NCI-H146 treated with DMSO at 0.1 percent for 48 hours (cell line): ENCODE data around the gene FAM8A1.
"Not testable (repeated sequence)": the region's sequence is repeated elsewhere in the genome, so short reads cannot be mapped to it uniquely, and the experiment has no call there.

ENCODE experiments used
- DNase-seq: peaks from one replicate; lab custom pipeline; 2025; ENCODE audit not compliant: unreplicated experiment; lab: John Stamatoyannopoulos, UW

FAM8A1 gene, protein sequence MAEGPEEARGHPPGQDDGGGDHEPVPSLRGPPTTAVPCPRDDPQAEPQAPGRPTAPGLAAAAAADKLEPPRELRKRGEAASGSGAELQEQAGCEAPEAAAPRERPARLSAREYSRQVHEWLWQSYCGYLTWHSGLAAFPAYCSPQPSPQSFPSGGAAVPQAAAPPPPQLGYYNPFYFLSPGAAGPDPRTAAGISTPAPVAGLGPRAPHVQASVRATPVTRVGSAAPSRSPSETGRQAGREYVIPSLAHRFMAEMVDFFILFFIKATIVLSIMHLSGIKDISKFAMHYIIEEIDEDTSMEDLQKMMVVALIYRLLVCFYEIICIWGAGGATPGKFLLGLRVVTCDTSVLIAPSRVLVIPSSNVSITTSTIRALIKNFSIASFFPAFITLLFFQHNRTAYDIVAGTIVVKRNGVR

GRCh38 chr6:17599877-17600526, at the start of gene FAM8A1:
FAM8A1 (plus strand) TSS chr6:17600302; CDS start chr6:17600410, 108 bp downstream.
- DNase-seq, result peak; percentile 82

- DNase-seq, result no peak
Observed at GRCh38 chr6:17551383-17551958, 48.6 kb upstream of the FAM8A1 start.

GRCh38 chr6:17552861-17553260, 47.2 kb upstream of the FAM8A1 start:
- DNase-seq, result no peak

DNA sequence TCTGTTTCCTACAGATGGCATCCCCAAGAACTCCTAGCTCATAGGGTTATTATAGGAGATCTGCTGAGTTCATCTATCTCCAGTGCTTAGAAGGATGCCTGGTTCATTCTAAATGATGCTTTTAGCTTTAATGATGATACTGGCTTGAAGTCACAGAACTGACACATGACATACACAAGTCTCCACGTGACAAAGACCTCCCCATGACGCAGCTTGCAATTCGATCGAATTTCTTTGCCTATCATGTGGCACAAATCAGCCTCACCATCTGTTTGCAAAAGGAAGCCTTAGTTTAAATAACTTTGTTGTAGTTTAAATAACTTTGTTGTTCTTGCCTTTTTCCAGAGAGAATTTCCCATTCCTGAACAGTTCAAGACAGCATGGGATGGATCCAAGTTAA, 44.1 kb upstream of the FAM8A1 start:
- no peak for DNase-seq

- no peak for DNase-seq
Observed at GRCh38 chr6:17562636-17563035, 37.5 kb upstream of the FAM8A1 start.

DNA sequence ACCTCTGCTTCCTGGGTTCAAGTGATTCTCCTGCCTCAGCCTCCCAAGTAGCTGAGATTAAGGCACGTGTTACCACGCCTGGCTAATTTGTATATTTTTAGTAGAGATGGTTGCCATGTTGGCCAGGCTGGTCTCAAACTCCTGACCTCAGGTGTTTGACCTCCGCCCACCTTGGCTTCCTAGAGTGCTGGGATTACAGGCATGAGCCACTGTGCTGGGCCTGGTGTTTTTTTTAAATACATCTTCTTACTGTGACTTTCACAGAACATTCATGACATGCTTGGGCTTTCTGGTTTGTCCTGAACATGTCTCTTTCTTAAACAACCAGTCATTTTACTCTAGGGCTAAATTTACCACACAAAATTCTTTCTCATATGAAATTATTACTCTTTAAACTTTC, 34.7 kb upstream of the FAM8A1 start:
- no peak for DNase-seq

DNA sequence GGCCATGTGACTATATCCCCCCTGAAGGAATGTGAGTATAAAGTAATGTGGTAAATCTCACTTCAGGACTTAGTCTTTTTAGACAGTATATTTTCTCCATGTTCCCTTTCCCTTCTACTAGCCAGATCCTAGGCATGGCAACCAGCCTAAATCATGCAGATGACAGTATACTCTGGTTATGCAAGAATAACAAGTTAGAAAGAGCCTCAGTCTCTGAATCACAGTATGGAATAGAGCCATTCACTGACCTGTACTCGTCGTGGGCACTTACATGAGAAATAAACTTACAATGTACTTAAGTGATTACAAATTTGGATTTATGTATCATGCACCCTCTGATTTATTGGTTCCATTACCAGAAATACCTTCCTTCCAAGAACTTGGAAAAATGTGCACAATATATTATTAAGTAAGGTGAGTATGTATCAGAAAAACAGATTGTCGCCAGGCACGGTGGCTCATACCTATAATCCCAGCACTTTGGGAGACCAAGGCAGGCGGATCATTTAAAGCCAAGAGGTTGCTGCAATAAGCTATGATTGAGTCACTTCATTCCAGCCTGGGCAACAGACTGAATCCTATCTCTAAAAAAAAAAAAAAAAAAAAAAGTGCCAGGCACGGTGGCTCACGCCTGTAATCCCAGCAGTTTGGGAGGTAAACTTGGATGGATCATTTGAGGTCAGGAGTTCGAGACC, 25.1 kb upstream of the FAM8A1 start:
- DNase-seq, result no peak

DNA sequence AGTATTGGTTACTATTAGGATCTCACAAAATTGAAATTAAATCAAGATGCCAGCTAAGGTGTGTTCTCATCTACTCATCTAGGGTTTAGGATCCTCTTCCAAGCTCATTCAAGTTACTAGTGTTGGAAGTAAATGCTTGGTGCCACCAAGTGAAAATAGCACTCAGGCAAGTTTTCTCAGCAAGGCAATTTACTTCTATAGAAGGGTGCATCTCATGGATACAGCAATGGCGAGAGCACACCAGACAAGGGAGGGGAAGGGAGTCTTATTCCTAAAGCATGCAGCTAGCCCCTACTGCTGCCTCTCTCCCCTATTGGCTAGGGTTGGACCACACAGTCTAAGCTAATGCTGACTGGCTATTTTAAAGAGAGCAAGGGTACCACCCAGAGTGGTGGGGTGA, 23.0 kb upstream of the FAM8A1 start:
- DNase-seq, result no peak

DNA sequence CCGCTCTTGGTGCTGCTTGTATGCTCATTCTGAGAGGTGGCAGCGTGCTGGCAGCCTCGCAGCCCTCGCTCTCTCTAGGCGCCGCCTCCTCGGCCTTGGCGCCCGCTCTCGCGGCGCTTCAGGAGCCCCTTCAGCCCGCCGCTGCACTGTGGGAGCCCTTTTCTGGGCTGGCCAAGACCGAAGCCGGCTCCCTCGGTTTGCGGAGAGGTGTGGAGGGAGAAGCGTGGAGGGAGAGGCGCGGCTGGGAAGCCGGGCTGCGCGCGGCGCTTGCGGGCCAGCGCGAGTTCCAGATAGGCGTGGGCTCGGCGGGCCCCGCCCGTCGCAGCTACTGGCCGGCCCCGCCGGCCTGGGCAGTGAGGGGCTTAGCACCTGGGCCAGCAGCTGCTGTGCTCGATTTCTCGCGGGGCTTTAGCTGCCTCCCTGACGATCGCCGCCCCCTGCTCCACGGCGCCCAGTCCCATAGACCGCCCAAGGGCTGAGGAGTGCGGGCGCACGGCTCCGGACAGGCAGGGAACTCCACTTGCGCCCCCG, 19.5 kb upstream of the FAM8A1 start:
- DNase-seq, result no peak

- DNase-seq, result not testable (repeated sequence)
Observed at GRCh38 chr6:17581282-17581681, 18.8 kb upstream of the FAM8A1 start.

GRCh38 chr6:17583811-17584210, 16.3 kb upstream of the FAM8A1 start:
- DNase-seq, result no peak

- DNase-seq, result peak; percentile 66
Observed at GRCh38 chr6:17584241-17584803, 15.8 kb upstream of the FAM8A1 start.

GRCh38 chr6:17585766-17586490, 14.2 kb upstream of the FAM8A1 start:
- DNase-seq, result no peak

GRCh38 chr6:17586623-17587022, 13.5 kb upstream of the FAM8A1 start:
- DNase-seq, result not testable (repeated sequence)

- no peak for DNase-seq
Observed at GRCh38 chr6:17588011-17588410, 12.1 kb upstream of the FAM8A1 start.

GRCh38 chr6:17589406-17590096, 10.6 kb upstream of the FAM8A1 start:
- DNase-seq, result no peak

DNA sequence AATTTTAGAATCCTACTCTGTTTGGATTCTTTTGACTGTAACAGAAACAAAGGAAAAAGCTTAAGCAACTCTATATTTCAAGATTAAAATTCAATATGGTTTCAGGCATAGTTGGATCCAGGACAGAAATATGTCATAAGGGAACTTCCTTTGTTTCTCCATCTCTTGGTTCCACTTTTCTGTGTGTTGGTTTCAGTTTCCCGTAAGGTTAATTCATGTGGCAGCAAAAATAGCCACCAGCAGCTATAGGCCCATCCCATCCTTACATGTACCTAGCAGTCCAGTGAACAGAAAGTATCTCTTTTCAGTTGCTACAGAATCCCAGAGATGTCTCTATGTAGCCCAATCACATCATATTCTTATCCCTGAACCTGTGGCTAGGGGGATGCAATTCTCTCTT, 8.8 kb upstream of the FAM8A1 start:
- no peak for DNase-seq

DNA sequence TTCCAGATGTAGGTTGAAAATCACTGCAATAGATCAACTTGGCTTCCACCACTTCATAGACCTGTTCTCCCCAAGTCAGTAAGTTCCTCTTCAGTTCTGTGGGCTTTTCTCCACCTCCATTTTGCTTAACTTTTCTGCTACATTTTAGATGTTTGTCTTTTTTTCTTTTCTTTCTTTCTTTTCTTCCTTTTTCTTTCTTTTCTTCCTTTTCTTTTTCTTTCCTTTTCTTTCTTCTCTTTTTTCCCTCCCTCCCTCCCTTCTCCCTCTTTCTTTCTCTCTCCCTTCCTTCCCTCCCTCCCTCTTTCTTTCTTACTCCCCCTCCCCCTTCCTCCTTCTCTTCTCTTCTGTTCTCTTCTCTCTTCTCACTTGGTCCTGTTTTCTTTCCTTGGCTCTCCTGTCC, 6.9 kb upstream of the FAM8A1 start:
- DNase-seq, result no peak

DNA sequence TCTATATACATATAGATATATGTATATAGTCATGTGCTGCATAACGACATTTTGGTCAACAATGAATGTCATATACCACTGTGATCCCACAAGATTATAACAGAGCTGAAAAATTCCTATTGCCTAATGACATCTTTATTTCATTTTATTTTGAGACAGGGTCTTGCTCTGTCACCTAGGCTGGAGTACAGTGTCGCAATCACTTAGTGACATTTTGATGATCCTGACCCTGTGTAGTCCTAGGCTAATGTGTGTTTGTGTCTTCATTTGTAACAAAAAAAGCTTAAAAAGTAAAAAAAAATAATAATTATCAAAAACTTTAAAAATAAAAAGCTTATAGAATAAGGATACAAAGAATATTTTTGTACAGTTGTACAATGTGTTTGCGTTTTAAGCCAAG, 4.0 kb upstream of the FAM8A1 start:
- DNase-seq, result no peak
